Posterior cingulate gyrus (tissue), 11 donors: Measurements from ENCODE around the gene NEFH.

Experiments used
- DNase-seq, 10 donors: peaks; one replicate each; pipeline versions ENCODE4 v3.0.0 to v3.0.0-alpha.2; 2020 to 2021; ENCODE audit warnings: mixed read lengths in 3 of 10
- intact Hi-C: fragments of 100-400 bp; cut with DNase I; formaldehyde crosslinking; loops from one replicate; pipeline ENCODE4 v1.15.1; 2023

NEFH gene

DNA sequence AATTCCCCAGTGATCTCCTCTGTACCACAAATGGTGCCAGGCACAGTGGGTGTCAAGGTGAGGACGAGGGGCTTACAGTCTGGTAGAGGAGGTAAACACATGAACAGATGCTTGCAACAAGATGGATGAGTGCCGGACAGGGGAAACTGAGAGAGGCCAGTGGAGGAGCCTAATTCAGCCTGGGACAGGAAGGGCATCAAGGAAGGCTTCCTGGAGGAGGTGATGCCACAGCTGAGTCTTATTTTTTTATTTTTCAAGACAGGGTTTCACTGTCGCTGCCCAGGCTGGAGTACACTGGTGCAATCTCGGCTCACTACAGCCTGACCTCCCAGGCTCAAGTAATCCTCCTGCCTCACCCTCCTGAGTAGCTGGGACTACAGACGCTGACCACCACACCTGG, 18.8 kb upstream of the NEFH start:
- peak in 2 of 10 donors; percentile 35 to 37 for DNase-seq
- intact Hi-C loops = no loop called here

DNA sequence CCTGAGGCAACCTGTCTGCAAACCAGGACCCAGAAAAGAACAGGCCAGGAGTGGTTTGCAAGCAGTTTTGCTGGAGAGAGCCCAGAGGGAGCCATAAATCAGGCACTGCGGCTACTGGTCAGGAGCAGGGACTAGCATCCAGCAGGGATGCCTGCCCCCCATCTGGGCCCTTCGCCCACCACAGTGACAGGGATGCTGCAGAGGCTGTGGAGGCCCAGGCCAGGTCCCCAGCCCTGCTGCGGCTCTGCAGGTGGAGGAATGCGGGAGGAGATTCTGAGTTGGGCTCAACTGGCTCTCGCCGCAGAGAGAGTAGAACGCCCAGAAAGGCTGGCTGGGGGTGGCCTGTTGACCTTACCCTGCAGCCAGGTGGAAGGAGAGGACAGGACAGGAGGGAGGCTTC, 16.4 kb upstream of the NEFH start:
- DNase-seq = peak in 2 of 10 donors; percentile 55 to 78
- intact Hi-C loops = no loop called here

DNA sequence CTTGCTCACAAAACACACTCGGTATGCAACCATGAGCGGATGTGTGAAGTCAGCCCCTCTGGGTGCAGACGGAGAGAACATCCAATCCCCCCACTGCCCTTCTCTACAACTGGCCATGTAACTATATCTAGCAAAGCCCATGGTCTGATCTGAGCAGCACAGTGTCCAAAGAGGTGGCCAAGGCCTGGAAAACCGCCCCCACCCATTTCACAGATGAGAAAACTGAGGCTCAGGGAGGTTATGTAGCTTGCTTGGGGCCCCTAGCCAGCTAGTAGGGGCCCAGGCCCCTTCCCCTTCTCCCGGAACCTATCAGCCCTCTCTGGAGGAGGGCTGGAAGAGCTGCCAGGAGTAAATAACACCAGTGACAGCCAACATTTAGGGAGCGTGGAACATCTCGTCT, 15.4 kb upstream of the NEFH start:
- intact Hi-C loops = no loop called here
- peak in 1 of 10 donors; percentile 24 for DNase-seq

- DNase-seq = peak in 1 of 10 donors; percentile 72
- intact Hi-C loops = no loop called here
These were observed 10.3 kb upstream of the NEFH start for GRCh38 chr22:29469755-29470154.

GRCh38 chr22:29470159-29470855, 9.7 kb upstream of the NEFH start:
- peak; percentile 43 to 96 (median 72) for DNase-seq
- intact Hi-C loops = no loop called here

- DNase-seq = peak in 2 of 10 donors; percentile 67 to 81
- intact Hi-C loops = no loop called here
These were observed 7.0 kb upstream of the NEFH start for GRCh38 chr22:29473001-29473400.

DNA sequence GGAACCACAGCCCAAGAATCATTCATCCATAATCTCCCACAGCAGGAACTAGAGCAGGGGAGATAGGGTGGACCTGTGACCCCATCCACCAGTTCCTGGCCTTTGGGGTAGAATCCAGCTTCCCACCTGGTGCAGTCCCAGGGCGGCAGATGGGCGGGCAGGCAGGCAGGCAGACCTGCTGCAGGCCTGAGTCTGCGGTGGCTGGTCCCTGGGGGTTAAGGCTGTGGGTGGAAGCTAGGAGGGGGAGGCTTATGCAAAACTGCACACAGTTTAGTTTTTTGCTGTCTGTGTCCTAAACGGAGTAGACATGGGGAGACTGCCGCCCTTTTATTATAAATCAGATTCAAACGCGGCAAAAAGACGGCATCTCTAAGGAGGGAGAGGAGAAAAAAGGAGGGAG, 4.5 kb upstream of the NEFH start:
- intact Hi-C loops = no loop called here

DNA sequence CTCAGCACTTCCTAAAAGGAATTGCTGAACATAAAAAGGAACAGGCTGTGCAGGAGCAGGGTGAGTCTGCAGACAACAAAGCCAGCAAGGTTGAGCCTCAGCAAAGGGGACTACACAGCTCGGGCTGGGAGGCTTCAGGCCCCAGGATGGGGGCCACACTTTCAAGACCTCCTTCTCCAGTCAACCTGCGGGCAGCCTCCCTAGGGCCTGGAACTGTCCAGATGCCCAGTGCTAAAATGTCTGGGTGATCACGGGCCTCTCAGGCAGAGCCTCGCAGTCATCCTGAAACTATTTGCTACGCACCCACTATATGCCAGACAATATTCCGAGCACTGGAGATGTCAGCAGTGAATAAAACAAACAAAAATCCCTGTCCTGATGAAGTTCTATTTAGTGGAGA, 3.9 kb upstream of the NEFH start:
- intact Hi-C loops = no loop called here
- peak in 2 of 10 donors; percentile 65 to 74 for DNase-seq

More for the DNA sequence above, 4.5 kb upstream of the NEFH start:
- DNase-seq = peak in 2 of 10 donors; percentile 61 to 82

DNA sequence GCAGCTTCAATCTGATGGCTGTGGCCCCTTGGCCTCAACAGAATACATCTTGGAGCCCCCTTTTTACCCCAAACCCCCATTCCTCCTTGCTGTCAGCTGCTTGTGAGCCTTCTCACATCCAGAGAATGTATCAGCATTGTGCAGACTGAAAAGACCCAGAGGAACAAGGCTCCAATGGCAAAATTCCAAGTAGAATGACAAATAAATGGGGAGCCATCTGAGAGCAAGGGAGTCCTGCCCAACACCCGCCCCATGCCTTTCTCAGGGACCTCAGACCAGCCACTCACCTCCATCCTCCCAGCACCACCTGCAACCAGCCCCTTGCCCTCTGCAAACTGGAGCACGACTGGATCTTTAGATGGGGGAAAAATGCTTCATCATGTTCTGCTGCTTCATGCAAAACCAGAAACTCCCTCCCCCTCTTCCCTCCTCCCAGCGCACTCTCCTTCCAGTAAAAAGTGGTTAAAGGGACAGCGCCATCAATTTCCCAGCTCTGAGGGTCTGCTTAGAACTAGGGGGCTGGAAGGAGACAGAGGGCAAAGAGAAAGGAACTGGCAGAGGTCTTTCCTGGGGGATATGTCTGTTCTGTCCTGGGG, 2.2 kb upstream of the NEFH start:
- peak in 2 of 10 donors; percentile 70 to 71 for DNase-seq
- intact Hi-C loops = no loop called here

DNA sequence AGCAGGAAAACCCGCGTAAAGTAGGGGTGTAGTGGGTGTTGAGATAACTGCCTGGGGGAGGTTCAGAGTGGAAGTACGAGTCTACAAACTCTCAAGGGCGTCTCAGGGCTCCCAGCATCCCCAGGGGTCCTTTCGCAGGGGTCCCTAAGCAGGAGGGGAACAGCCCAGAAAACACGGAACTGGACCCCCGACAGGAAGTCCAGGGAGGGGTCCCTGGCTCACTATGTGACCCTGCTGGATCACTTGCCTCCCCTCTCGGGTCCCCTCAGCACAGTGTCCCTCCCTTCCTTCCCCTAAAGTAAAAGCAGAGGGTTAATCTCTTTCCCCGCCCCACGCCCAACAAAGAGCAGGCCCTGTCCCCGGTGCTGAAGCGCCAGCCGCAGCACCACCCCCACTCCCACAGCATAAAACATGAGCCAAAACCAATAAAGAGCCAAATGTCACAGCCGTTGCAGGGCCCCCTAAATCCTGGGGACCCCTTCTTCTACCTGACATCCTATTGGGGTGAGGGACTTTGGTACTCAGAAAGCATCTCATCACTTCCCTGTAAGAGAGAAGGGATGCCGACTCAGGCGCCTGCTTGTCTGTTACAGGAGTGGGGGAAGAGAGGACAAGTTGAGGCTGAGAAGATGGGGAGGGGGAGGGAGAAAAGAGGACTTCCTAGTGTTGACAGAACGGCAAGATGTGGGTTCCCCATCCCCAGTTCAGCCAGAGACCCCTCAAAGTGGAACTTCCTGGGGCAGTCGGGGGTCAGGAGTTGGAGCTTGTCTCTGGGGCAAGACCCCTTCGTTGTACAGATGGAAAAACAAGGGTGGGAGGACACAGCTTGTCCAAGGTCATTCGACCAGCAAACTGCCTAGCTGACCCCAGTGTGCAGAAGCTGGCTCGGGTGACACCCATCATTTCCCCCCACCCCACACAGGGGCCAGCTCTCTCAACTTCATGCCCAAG, 1.4 kb upstream of the NEFH start:
- intact Hi-C loops = no loop called here
- peak in 2 of 10 donors; percentile 73 to 80 for DNase-seq

DNA sequence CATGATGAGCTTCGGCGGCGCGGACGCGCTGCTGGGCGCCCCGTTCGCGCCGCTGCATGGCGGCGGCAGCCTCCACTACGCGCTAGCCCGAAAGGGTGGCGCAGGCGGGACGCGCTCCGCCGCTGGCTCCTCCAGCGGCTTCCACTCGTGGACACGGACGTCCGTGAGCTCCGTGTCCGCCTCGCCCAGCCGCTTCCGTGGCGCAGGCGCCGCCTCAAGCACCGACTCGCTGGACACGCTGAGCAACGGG, 169 bp downstream of the NEFH start:
- DNase-seq = no peak
- intact Hi-C loops = no loop called here

- intact Hi-C loops = no loop called here
- DNase-seq = peak in 9 of 10 donors; percentile 20 to 94 (median 68)
These were observed 670 bp downstream of the NEFH start for GRCh38 chr22:29480512-29481264.

- intact Hi-C loops = no loop called here
- peak in 2 of 10 donors; percentile 27 to 65 for DNase-seq
These were observed 1.4 kb downstream of the NEFH start for GRCh38 chr22:29481265-29482000.

DNA sequence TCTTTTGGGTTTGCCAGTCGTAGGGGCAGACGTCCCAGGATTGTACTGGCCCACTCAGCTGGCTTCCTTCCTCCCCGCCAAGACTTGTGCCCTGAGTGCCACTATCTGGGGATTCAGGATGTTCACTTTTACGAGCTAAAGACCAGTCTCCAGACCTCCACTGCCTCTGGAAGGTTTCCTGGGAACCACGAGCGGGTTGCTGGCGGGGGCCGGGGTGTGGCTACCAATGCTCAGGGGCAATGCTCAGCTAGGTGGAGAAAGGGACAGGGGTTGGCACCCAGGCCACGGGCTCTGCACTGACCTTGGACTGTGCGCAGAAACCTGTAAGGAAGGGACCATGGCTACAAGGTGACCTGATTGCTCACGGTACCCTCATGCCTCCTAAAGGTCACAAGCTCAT, 2.2 kb downstream of the NEFH start:
- intact Hi-C loops = no loop called here
- peak in 2 of 10 donors; percentile 43 to 58 for DNase-seq

- DNase-seq = peak in 2 of 10 donors; percentile 11 to 30
- intact Hi-C loops = no loop called here
These were observed 2.7 kb downstream of the NEFH start for GRCh38 chr22:29482726-29483125.

DNA sequence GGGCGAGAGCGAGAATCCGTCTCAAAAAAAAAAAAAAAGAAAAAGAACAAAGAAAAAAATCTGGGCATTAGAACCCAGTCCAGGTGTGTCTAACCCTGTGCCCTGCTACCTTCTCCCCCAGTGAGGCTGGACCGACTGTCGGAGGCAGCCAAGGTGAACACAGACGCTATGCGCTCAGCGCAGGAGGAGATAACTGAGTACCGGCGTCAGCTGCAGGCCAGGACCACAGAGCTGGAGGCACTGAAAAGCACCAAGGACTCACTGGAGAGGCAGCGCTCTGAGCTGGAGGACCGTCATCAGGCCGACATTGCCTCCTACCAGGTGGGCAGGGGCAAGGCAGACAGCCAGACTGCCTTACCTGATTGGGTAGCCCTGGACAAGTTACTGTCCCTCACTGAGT, 3.2 kb downstream of the NEFH start:
- peak in 2 of 10 donors; percentile 48 to 57 for DNase-seq
- intact Hi-C loops = no loop called here

DNA sequence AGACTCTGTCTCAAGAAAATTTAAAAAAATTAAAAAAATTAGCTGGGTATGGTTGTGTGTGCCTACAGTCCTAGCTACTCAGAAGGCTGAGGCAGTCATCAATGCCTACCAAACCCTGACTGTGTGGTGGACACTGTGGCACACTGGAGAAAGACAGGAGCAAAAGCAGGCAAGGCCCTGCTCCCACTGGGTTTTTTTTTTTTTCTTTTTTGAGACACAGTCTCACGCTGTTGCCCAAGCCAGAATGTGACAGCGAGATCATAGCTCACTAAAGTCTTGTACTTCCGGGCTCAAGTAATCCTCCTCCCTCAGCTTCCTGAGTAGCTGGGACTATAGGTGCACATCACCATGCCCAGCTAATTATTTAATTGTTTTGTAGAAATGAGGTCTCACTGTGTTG, 4.6 kb downstream of the NEFH start:
- no peak for DNase-seq
- intact Hi-C loops = no loop called here

DNA sequence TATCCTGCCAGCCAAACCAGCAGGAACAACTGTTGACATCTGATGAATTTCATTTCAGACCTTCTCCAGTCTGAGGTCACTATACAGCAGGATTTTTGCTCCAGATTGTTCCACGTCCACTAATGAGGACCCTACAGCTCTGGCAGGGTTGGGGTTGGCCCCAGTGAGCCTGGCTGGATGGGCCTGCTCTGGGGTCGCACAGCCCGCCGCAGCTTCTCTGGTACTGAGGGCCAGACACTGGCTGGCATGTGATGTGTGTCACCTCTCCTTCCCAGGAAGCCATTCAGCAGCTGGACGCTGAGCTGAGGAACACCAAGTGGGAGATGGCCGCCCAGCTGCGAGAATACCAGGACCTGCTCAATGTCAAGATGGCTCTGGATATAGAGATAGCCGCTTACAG, 5.4 kb downstream of the NEFH start:
- intact Hi-C loops = no loop called here
- peak in 2 of 10 donors; percentile 57 to 75 for DNase-seq

DNA sequence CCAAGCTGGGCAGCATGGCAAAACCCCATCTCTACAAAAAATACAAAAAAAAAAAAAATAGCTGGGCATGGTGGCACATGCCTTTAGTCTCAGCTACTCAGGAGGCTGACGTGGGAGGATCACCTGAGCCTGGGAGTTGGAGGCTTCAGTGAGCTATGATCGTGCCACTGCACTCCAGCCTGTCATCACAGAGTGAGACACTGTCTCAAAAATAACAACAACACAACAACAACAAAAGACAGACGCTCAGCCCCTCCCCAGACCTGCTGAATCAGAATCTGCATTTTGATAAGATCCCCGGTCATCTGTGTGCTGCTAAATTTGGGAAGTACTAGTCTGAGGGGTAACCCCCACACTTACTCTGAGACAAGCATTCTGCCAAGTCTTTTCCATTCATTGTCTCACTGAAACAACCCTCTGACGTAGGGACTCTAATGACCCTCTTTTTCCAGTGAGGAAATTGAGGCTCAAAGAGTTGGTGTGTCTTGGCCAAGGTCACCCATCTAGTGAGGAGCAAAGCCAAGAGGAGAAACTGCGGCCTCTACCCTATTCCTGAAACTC, 7.5 kb downstream of the NEFH start:
- no peak for DNase-seq
- intact Hi-C loops = no loop called here
